Endothelial cell (in vitro differentiated cells): ENCODE measurements around the gene TAPBP. TPM values are rescaled to one million over a fixed set of nuclear protein-coding genes. Genes with fewer than 3 reads are reported as not detected.
A peak's percentile ranks its signal among the peaks of the same experiment; 100 is the strongest.
"Not testable (repeated sequence)": the region's sequence is repeated elsewhere in the genome, so short reads cannot be mapped to it uniquely, and the experiment has no call there.

ENCODE experiments used
- DNase-seq: peaks from one replicate; pipeline ENCODE4 v3.0.0; 2021; ENCODE audit warnings: low spot score
- H3K27ac Mint-ChIP-seq: one replicate; pipeline ENCODE4 v1.8.0; 2021; ENCODE audit warnings: mixed read lengths, inconsistent platforms; ENCODE audit not compliant: unreplicated experiment
- H3K27me3 Mint-ChIP-seq: one replicate; pipeline ENCODE4 v1.8.0; 2021; ENCODE audit warnings: mild to moderate bottlenecking, moderate library complexity, mixed read lengths, inconsistent platforms; ENCODE audit not compliant: unreplicated experiment
- H3K36me3 Mint-ChIP-seq: one replicate; pipeline ENCODE4 v1.8.0; 2021; ENCODE audit warnings: mild to moderate bottlenecking, low read depth, mixed read lengths, inconsistent platforms; ENCODE audit not compliant: unreplicated experiment
- H3K4me1 Mint-ChIP-seq: one replicate; pipeline ENCODE4 v1.8.0; 2021; ENCODE audit warnings: mild to moderate bottlenecking, mixed read lengths, inconsistent platforms; ENCODE audit not compliant: unreplicated experiment
- H3K4me3 Mint-ChIP-seq: one replicate; pipeline ENCODE4 v1.8.0; 2021; ENCODE audit warnings: mild to moderate bottlenecking, mixed read lengths, inconsistent platforms; ENCODE audit not compliant: unreplicated experiment
- H3K9me3 Mint-ChIP-seq: one replicate; pipeline ENCODE4 v1.8.0; 2021; ENCODE audit warnings: mixed read lengths, inconsistent platforms; ENCODE audit not compliant: unreplicated experiment
- total RNA-seq: library from RNA; stranded (reverse); fragmentation: NEBNext Ultra II Directional; extraction: Animal tissue kit (Norgen Biotek cat#: 25700); gene quantifications from one replicate; pipeline ENCODE4 v1.2.1, GENCODE V29; 2021; ENCODE audit not compliant: unreplicated experiment
- TF ChIP-seq, protein P1 (sequence below): fragments of 200-600 bp; sonication (generic); IDR thresholded peaks from one replicate; pipeline ENCODE4 v1.5.0; 2021; ENCODE audit warnings: antibody characterized with exemption; ENCODE audit not compliant: unreplicated experiment

TAPBP gene
- total RNA-seq, 1 donor from 2014 or later = 57.1 TPM

DNA sequence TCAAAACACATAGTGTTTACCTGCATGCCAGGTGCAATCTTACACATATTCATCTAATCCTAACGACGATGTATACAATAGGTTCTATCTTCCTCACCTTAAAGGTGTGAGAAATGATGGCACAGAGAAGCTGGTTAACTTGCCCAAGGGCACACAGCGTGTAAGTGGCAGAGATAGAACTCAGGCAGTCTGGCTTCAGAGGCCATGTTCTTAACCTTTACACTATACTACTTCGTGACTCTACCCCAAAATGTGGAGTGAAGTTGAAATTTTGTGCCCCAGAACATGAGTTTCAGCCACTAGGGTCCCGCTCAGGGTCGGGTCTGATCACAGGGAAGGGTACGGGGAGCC lies 42.8 kb downstream of the TAPBP start:
- TF ChIP-seq, protein P1, sequence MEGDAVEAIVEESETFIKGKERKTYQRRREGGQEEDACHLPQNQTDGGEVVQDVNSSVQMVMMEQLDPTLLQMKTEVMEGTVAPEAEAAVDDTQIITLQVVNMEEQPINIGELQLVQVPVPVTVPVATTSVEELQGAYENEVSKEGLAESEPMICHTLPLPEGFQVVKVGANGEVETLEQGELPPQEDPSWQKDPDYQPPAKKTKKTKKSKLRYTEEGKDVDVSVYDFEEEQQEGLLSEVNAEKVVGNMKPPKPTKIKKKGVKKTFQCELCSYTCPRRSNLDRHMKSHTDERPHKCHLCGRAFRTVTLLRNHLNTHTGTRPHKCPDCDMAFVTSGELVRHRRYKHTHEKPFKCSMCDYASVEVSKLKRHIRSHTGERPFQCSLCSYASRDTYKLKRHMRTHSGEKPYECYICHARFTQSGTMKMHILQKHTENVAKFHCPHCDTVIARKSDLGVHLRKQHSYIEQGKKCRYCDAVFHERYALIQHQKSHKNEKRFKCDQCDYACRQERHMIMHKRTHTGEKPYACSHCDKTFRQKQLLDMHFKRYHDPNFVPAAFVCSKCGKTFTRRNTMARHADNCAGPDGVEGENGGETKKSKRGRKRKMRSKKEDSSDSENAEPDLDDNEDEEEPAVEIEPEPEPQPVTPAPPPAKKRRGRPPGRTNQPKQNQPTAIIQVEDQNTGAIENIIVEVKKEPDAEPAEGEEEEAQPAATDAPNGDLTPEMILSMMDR = peak; percentile 11
- peaks cover 49% of the 10 kb centered on the region for H3K4me1 Mint-ChIP-seq
- H3K4me3 Mint-ChIP-seq = peak overlapping the region; percentile 99
- no peak for DNase-seq
- peaks cover 14% of the 10 kb centered on the region for H3K27me3 Mint-ChIP-seq
- H3K27ac Mint-ChIP-seq = peak overlapping the region; percentile 100
- peaks cover 49% of the 10 kb centered on the region for H3K36me3 Mint-ChIP-seq
- H3K9me3 Mint-ChIP-seq = no peaks in the 10 kb centered on the region

DNA sequence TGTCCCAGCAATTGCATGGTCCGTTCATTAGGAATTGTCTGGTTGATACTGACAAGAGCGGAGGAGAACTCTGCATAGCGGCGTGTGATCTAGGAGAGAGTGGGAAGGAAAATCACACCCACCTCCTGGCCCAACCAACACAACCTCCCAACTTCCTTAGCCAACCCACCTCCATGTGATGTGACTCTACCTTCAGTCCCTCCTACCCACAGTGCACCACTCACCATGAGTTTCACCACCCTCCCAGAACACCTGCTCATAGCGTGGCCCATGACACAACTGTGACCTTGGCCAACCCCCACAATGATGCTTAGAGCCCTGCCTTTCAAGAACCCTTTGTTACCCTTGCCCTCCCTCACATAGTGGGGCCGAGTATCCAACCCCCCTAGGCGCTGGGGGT lies 49.9 kb downstream of the TAPBP start:
- DNase-seq = no peak
- H3K27me3 Mint-ChIP-seq = no peaks in the 10 kb centered on the region
- H3K9me3 Mint-ChIP-seq = no peaks in the 10 kb centered on the region
- peaks cover 48% of the 10 kb centered on the region for H3K36me3 Mint-ChIP-seq
- H3K4me1 Mint-ChIP-seq = no peaks in the 10 kb centered on the region
- TF ChIP-seq, protein P1 = no peak
- H3K4me3 Mint-ChIP-seq = peak overlapping the region; percentile 56
- H3K27ac Mint-ChIP-seq = peak overlapping the region; percentile 24

DNA sequence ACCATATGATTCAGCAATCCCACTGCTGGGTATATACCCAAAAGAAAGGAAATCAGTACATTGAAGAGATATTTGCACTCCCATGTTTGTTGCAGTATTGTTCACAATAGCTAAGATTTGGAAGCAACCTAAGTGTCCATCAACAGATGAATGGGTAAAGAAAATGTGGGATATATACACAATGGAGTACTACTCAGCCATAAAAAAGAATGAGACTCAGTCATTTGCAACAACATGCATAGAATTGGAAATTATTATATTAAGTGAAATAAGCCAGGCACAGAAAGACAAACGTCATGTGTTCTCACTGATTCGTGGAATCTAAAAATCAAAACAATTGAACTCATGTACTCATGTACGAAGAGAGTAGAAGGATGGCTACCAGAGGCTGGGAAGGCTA lies 51.4 kb downstream of the TAPBP start:
- H3K27ac Mint-ChIP-seq, H3K4me1 Mint-ChIP-seq, H3K27me3 Mint-ChIP-seq, DNase-seq, H3K9me3 Mint-ChIP-seq, H3K4me3 Mint-ChIP-seq: not testable (repeated sequence)
- peaks cover 37% of the 10 kb centered on the region for H3K36me3 Mint-ChIP-seq

DNA sequence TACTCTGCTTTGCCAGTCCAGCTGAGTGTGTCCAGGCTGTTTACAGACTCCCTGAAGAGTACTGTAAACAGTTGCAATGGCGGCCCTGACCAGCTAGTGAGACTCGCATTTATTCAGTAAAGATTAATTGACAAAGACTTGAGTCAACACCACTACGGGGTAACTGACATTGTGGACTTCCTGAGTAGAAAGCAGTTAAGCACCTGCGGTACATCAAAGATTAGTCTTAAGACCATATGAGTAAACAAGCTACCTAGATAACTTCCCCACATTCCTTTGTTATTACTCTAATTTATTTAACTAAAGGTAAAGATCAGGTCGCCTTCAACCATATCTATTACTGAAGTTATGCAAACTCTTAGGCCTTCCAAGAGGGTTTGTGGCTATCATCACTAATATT lies 54.8 kb downstream of the TAPBP start:
- no peaks in the 10 kb centered on the region for H3K27me3 Mint-ChIP-seq
- H3K4me3 Mint-ChIP-seq = no peak overlapping the region
- TF ChIP-seq, protein P1 = no peak
- H3K27ac Mint-ChIP-seq = no peak overlapping the region
- peaks cover 20% of the 10 kb centered on the region for H3K36me3 Mint-ChIP-seq
- H3K9me3 Mint-ChIP-seq = no peaks in the 10 kb centered on the region
- no peaks in the 10 kb centered on the region for H3K4me1 Mint-ChIP-seq
- no peak for DNase-seq

DNA sequence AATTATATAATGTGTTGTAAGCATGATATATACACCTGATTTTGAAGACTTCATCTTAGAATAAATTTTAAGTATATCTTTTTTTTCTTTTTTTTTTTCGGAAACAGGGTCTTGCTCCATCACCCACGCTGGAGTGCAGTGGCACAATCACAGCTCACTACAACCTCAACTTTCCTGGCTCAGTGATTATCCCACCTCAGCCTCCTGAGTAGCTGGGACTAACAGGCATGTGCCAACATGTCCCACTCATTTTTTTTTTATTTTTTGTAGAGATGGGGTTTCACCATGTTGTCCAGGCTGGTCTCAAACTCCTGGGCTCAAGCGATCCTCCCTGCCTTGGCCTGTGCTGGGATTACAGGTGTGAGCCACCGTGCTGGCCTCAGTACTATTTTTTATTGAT lies 59.3 kb downstream of the TAPBP start:
- H3K27ac Mint-ChIP-seq = no peak overlapping the region

More for the DNA sequence above, 59.3 kb downstream of the TAPBP start:
- Mint-ChIP-seq H3K4me1 (peaks cover 16% of the 10 kb centered on the region), H3K9me3 (no peaks in the 10 kb centered on the region), H3K4me3 (no peak overlapping the region), H3K36me3 (peaks cover 13% of the 10 kb centered on the region), H3K27me3 (no peaks in the 10 kb centered on the region)
- no peak for DNase-seq
- TF ChIP-seq, protein P1 = no peak
